Measurements from ENCODE around the gene DNM3.

- no peak for TF ChIP-seq CTCF (IDR thresholded peaks at IDR 0.05 in 2 of 3, conservative IDR thresholded peaks at IDR 0.05 in 1 of 3; ENCODE audit: insufficient read depth in 2 of 3, low read depth in 1 of 3, low read length in 3 of 3)
- no peak for TF ChIP-seq ARNT (IDR thresholded peaks at IDR 0.05)
- TF ChIP-seq ZNF263 (CRISPR knock-in tag; IDR thresholded peaks at IDR 0.05; ENCODE audit: borderline replicate concordance), result no peak
- TF ChIP-seq GATAD2B (IDR thresholded peaks at IDR 0.05; ENCODE audit: borderline replicate concordance), result no peak
- TF ChIP-seq TBP (optimal IDR thresholded peaks at IDR 0.05; ENCODE audit: low read depth, low read length), result no peak
- no peak for TF ChIP-seq HDGF (IDR thresholded peaks at IDR 0.05)
- no peak for TF ChIP-seq ESRRA (IDR thresholded peaks at IDR 0.05; ENCODE audit: borderline replicate concordance, low read depth)
- TF ChIP-seq FIP1L1 (IDR thresholded peaks at IDR 0.05; ENCODE audit: low read depth, low read length, poor library complexity, severe bottlenecking), result no peak
- TF ChIP-seq ATF1 (CRISPR knock-in tag; IDR thresholded peaks at IDR 0.05), result no peak
- no peak for TF ChIP-seq ATF1 (tag; IDR thresholded peaks at IDR 0.05)
Measured at GRCh38 chr1:171998711-171999110, 157.4 kb downstream of the DNM3 start.
